ENCODE results near the gene PCBD2.

Gene PCBD2

GRCh38 chr5:135005076-135005475 is 100.1 kb downstream of the PCBD2 start:
- Histone ChIP-seq H3K27ac (ENCODE audit: low read depth, low read length) (no peak overlapping the region), H2AFZ (ENCODE audit: low read length, unreplicated experiment) (no peak overlapping the region), H3K79me2 (ENCODE audit: control insufficient read depth, insufficient read depth, low read length, unreplicated experiment) (no peaks in the 10 kb centered on the region), H3K36me3 (ENCODE audit: insufficient read depth, low read length) (no peaks in the 10 kb centered on the region), H3K27me3 (ENCODE audit: insufficient read depth, low read length) (no peaks in the 10 kb centered on the region), H3K4me3 (ENCODE audit: low read depth, low read length) (no peak overlapping the region), H3K4me1 (ENCODE audit: control insufficient read depth, insufficient read depth, low read length, unreplicated experiment) (no peaks in the 10 kb centered on the region)

- Histone ChIP-seq H2AFZ (ENCODE audit: low read length, unreplicated experiment) (no peak overlapping the region), H3K36me3 (ENCODE audit: insufficient read depth, low read length) (no peaks in the 10 kb centered on the region), H3K79me2 (ENCODE audit: control insufficient read depth, insufficient read depth, low read length, unreplicated experiment) (no peaks in the 10 kb centered on the region), H3K27me3 (ENCODE audit: insufficient read depth, low read length) (no peaks in the 10 kb centered on the region), H3K27ac (ENCODE audit: low read depth, low read length) (no peak overlapping the region), H3K4me3 (ENCODE audit: low read depth, low read length) (no peak overlapping the region), H3K4me1 (ENCODE audit: control insufficient read depth, insufficient read depth, low read length, unreplicated experiment) (no peaks in the 10 kb centered on the region)
These were observed 102.4 kb downstream of the PCBD2 start for GRCh38 chr5:135007305-135007704.

- Histone ChIP-seq H3K27me3 (ENCODE audit: insufficient read depth, low read length) (no peaks in the 10 kb centered on the region), H3K79me2 (ENCODE audit: control insufficient read depth, insufficient read depth, low read length, unreplicated experiment) (no peaks in the 10 kb centered on the region), H3K36me3 (ENCODE audit: insufficient read depth, low read length) (no peaks in the 10 kb centered on the region), H3K4me3 (ENCODE audit: low read depth, low read length) (no peak overlapping the region), H2AFZ (ENCODE audit: low read length, unreplicated experiment) (no peak overlapping the region), H3K27ac (ENCODE audit: low read depth, low read length) (no peak overlapping the region), H3K4me1 (ENCODE audit: control insufficient read depth, insufficient read depth, low read length, unreplicated experiment) (no peaks in the 10 kb centered on the region)
These were observed 102.9 kb downstream of the PCBD2 start for GRCh38 chr5:135007749-135008363.

- Histone ChIP-seq H3K36me3 (ENCODE audit: insufficient read depth, low read length) (no peaks in the 10 kb centered on the region), H3K4me1 (ENCODE audit: control insufficient read depth, insufficient read depth, low read length, unreplicated experiment) (no peaks in the 10 kb centered on the region), H3K27ac (ENCODE audit: low read depth, low read length) (no peak overlapping the region), H3K4me3 (ENCODE audit: low read depth, low read length) (no peak overlapping the region), H3K79me2 (ENCODE audit: control insufficient read depth, insufficient read depth, low read length, unreplicated experiment) (no peaks in the 10 kb centered on the region), H2AFZ (ENCODE audit: low read length, unreplicated experiment) (no peak overlapping the region), H3K27me3 (ENCODE audit: insufficient read depth, low read length) (no peaks in the 10 kb centered on the region)
These were observed 103.6 kb downstream of the PCBD2 start for GRCh38 chr5:135008556-135008955.

- Histone ChIP-seq H3K79me2 (ENCODE audit: control insufficient read depth, insufficient read depth, low read length, unreplicated experiment) (no peaks in the 10 kb centered on the region), H2AFZ (ENCODE audit: low read length, unreplicated experiment) (no peak overlapping the region), H3K27me3 (ENCODE audit: insufficient read depth, low read length) (no peaks in the 10 kb centered on the region), H3K4me3 (ENCODE audit: low read depth, low read length) (no peak overlapping the region), H3K36me3 (ENCODE audit: insufficient read depth, low read length) (no peaks in the 10 kb centered on the region), H3K4me1 (ENCODE audit: control insufficient read depth, insufficient read depth, low read length, unreplicated experiment) (no peaks in the 10 kb centered on the region), H3K27ac (ENCODE audit: low read depth, low read length) (no peak overlapping the region)
These were observed 104.2 kb downstream of the PCBD2 start for GRCh38 chr5:135008981-135009735.

GRCh38 chr5:135009736-135010501 is 105.0 kb downstream of the PCBD2 start:
- Histone ChIP-seq H2AFZ (ENCODE audit: low read length, unreplicated experiment) (no peak overlapping the region), H3K27me3 (ENCODE audit: insufficient read depth, low read length) (no peaks in the 10 kb centered on the region), H3K27ac (ENCODE audit: low read depth, low read length) (no peak overlapping the region), H3K4me1 (ENCODE audit: control insufficient read depth, insufficient read depth, low read length, unreplicated experiment) (no peaks in the 10 kb centered on the region), H3K4me3 (ENCODE audit: low read depth, low read length) (no peak overlapping the region), H3K79me2 (ENCODE audit: control insufficient read depth, insufficient read depth, low read length, unreplicated experiment) (no peaks in the 10 kb centered on the region), H3K36me3 (ENCODE audit: insufficient read depth, low read length) (no peaks in the 10 kb centered on the region)

- Histone ChIP-seq H2AFZ (ENCODE audit: low read length, unreplicated experiment) (no peak overlapping the region), H3K4me3 (ENCODE audit: low read depth, low read length) (no peak overlapping the region), H3K27me3 (ENCODE audit: insufficient read depth, low read length) (no peaks in the 10 kb centered on the region), H3K27ac (ENCODE audit: low read depth, low read length) (no peak overlapping the region), H3K4me1 (ENCODE audit: control insufficient read depth, insufficient read depth, low read length, unreplicated experiment) (no peaks in the 10 kb centered on the region), H3K79me2 (ENCODE audit: control insufficient read depth, insufficient read depth, low read length, unreplicated experiment) (no peaks in the 10 kb centered on the region), H3K36me3 (ENCODE audit: insufficient read depth, low read length) (no peaks in the 10 kb centered on the region)
These were observed 105.8 kb downstream of the PCBD2 start for GRCh38 chr5:135010502-135011354.

GRCh38 chr5:135011355-135012032 is 106.6 kb downstream of the PCBD2 start:
- no peaks in the 10 kb centered on the region for H3K36me3 ChIP-seq (ENCODE audit: insufficient read depth, low read length)
- H3K4me3 ChIP-seq (ENCODE audit: low read depth, low read length): no peak overlapping the region
- no peaks in the 10 kb centered on the region for H3K79me2 ChIP-seq (ENCODE audit: control insufficient read depth, insufficient read depth, low read length, unreplicated experiment)
- H3K27ac ChIP-seq (ENCODE audit: low read depth, low read length): no peak overlapping the region
- H3K27me3 ChIP-seq (ENCODE audit: insufficient read depth, low read length): no peaks in the 10 kb centered on the region
- no peaks in the 10 kb centered on the region for H3K4me1 ChIP-seq (ENCODE audit: control insufficient read depth, insufficient read depth, low read length, unreplicated experiment)
- no peak overlapping the region for H2AFZ ChIP-seq (ENCODE audit: low read length, unreplicated experiment)

GRCh38 chr5:135012033-135012588 is 107.2 kb downstream of the PCBD2 start:
- Histone ChIP-seq H3K4me1 (ENCODE audit: control insufficient read depth, insufficient read depth, low read length, unreplicated experiment) (no peaks in the 10 kb centered on the region), H3K27ac (ENCODE audit: low read depth, low read length) (no peak overlapping the region), H3K36me3 (ENCODE audit: insufficient read depth, low read length) (no peaks in the 10 kb centered on the region), H3K27me3 (ENCODE audit: insufficient read depth, low read length) (no peaks in the 10 kb centered on the region), H3K4me3 (ENCODE audit: low read depth, low read length) (no peak overlapping the region), H3K79me2 (ENCODE audit: control insufficient read depth, insufficient read depth, low read length, unreplicated experiment) (no peaks in the 10 kb centered on the region), H2AFZ (ENCODE audit: low read length, unreplicated experiment) (no peak overlapping the region)

Measured in ACC112 (cell line).